Measurements from ENCODE around the gene CPA4. TPM values are rescaled to one million over a fixed set of nuclear protein-coding genes. Genes with fewer than 3 reads are reported as not detected.

CPA4 gene
- total and polyA plus RNA-seq, 7 donors = 0.06 TPM; not detected in 6

- H3K36me3 ChIP-seq = no peaks in the 10 kb centered on the region
- H3K4me3 ChIP-seq = no peak overlapping the region
- DNase-seq = no peak
- intact Hi-C loops (cut with DNase I) = no loop called here
- WGBS, 2 donors = 94 to 97% methylated on average over 4 of the region's 4 CpGs
- peaks cover 0 to 11% (median 3%) of the 10 kb centered on the region in 4 donors for H3K4me1 ChIP-seq
- TF ChIP-seq POLR2AphosphoS5 (IDR thresholded peaks at IDR 0.05) = no peak
- no peak overlapping the region for H3K27ac ChIP-seq
- H3K27me3 ChIP-seq = no peaks in the 10 kb centered on the region
- H3K9me3 ChIP-seq = no peaks in the 10 kb centered on the region
Measured at GRCh38 chr7:130332259-130333053, 39.5 kb downstream of the CPA4 start.

GRCh38 chr7:130333832-130334231 lies 40.9 kb downstream of the CPA4 start:
- 75 to 83% methylated on average over 2 of the region's 2 CpGs for WGBS, 2 donors
- Histone ChIP-seq H3K27me3 (no peaks in the 10 kb centered on the region), H3K9me3 (no peaks in the 10 kb centered on the region), H3K4me1 (peaks cover 0 to 11% (median 3%) of the 10 kb centered on the region in 4 donors), H3K36me3 (no peaks in the 10 kb centered on the region), H3K4me3 (no peak overlapping the region), H3K27ac (no peak overlapping the region)
- no peak for DNase-seq
- TF ChIP-seq POLR2AphosphoS5 (IDR thresholded peaks at IDR 0.05) (no peak), EP300 (IDR thresholded peaks at IDR 0.05) (no peak), CTCF (IDR thresholded peaks at IDR 0.05) (no peak), POLR2A (IDR thresholded peaks at IDR 0.05) (no peak)
- intact Hi-C loops (cut with DNase I) = no loop called here

DNA sequence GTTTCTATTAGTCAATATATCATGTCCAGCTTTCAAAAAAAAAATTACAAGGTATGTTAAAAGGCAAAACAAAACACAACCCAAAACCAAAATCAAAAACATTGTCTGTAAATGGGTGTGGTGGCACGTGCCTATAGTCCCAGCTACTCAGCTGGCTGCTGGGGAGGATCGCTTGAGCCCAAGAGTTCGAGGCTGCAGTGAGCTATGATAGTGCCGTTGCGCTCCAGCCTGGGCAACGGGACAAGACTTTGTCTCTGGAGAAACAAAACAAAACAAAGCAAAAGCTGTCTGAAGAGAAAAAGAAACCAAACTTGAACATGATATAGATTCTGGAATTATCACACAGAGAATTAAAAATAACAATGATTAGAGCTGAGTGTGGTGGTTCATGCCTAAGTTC lies 41.3 kb downstream of the CPA4 start:
- no peak overlapping the region for H3K4me3 ChIP-seq
- WGBS, 2 donors = 72% methylated on average over 6 of the region's 6 CpGs
- DNase-seq = no peak

DNA sequence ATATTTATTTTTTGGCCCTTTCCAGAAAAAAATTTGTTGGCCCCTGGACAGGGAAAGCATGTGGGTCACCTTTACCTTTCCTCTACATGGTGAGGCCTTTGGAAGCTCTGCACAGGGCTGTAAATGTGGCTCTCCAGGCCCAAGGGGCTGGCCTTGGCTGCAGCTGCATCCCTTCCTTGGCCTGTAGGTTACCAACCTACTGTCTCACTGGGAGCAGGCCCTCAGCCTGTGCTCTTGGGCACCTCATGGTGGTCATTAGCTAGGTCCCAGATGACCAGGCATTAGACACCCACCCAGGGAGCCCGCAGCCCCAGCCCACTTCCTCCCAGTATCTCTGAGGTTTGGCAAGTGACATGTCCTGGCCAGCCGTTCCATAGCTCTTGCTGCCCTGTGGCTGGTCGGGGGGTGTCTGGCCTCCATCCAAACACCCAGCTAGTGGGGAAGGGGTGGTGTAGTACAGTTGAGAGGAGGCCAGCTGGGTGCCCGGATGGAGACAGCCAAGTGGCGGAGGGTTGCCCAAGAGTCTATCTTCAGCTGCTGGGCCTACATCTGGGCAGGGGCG lies 44.5 kb downstream of the CPA4 start:
- Histone ChIP-seq H3K4me1 (peaks cover 0 to 11% (median 3%) of the 10 kb centered on the region in 4 donors), H3K9me3 (no peaks in the 10 kb centered on the region), H3K4me3 (no peak overlapping the region), H3K27ac (no peak overlapping the region), H3K36me3 (no peaks in the 10 kb centered on the region), H3K27me3 (no peaks in the 10 kb centered on the region)
- no peak for DNase-seq
- 87 to 89% methylated on average over 6 of the region's 6 CpGs for WGBS, 2 donors
- intact Hi-C loops (cut with DNase I) = no loop called here
- TF ChIP-seq CTCF (IDR thresholded peaks at IDR 0.05) = no peak
- TF ChIP-seq POLR2AphosphoS5 (IDR thresholded peaks at IDR 0.05) = no peak
- no peak for TF ChIP-seq POLR2A (IDR thresholded peaks at IDR 0.05)

More for the DNA sequence above, 41.3 kb downstream of the CPA4 start:
- intact Hi-C loops (cut with DNase I) = no loop called here
- TF ChIP-seq CTCF (IDR thresholded peaks at IDR 0.05) = no peak
- TF ChIP-seq EP300 (IDR thresholded peaks at IDR 0.05) = no peak
- TF ChIP-seq POLR2A (IDR thresholded peaks at IDR 0.05) = no peak
- TF ChIP-seq POLR2AphosphoS5 (IDR thresholded peaks at IDR 0.05) = no peak
- Histone ChIP-seq H3K36me3 (no peaks in the 10 kb centered on the region), H3K27ac (no peak overlapping the region), H3K27me3 (no peaks in the 10 kb centered on the region), H3K9me3 (no peaks in the 10 kb centered on the region), H3K4me1 (peaks cover 0 to 11% (median 3%) of the 10 kb centered on the region in 4 donors)

DNA sequence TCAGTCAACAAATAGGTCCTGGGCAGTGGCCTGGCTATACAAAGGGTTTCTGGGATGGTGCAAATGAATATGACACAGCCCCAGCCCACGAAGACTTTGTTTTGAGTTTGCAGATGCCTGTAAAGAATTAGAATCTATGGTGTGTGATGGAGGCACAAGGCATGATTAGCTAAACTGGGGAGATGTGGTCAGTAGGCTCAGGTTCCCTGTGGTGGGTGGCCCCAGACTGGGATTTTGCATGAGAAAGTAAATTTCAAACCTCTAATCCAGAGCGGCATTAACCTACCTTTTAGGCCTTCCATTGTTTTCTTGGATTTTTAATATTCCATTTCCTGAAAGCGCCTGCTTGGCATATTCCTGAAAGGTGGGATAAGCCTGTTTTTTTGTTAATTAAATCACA lies 45.3 kb downstream of the CPA4 start:
- intact Hi-C loops (cut with DNase I) = no loop called here
- H3K36me3 ChIP-seq = no peaks in the 10 kb centered on the region
- H3K27ac ChIP-seq = no peak overlapping the region
- WGBS, 2 donors = 91 to 95% methylated on average over 3 of the region's 3 CpGs
- peaks cover 0 to 11% (median 3%) of the 10 kb centered on the region in 4 donors for H3K4me1 ChIP-seq
- H3K27me3 ChIP-seq = no peaks in the 10 kb centered on the region
- TF ChIP-seq POLR2A (IDR thresholded peaks at IDR 0.05) = no peak
- no peak for TF ChIP-seq POLR2AphosphoS5 (IDR thresholded peaks at IDR 0.05)
- TF ChIP-seq CTCF (IDR thresholded peaks at IDR 0.05) = no peak
- no peak for DNase-seq
- H3K4me3 ChIP-seq = no peak overlapping the region
- no peaks in the 10 kb centered on the region for H3K9me3 ChIP-seq
